HG03196 (cell line): ENCODE measurements around the gene B2M.
"Not testable (repeated sequence)": the region's sequence is repeated elsewhere in the genome, so short reads cannot be mapped to it uniquely, and the experiment has no call there.

Experiments used
- ATAC-seq: cut with Tn5 transposase; IDR thresholded peaks from one replicate; pipeline ENCODE4 v1.9.1; 2021; ENCODE audit not compliant: unreplicated experiment

Gene B2M

DNA sequence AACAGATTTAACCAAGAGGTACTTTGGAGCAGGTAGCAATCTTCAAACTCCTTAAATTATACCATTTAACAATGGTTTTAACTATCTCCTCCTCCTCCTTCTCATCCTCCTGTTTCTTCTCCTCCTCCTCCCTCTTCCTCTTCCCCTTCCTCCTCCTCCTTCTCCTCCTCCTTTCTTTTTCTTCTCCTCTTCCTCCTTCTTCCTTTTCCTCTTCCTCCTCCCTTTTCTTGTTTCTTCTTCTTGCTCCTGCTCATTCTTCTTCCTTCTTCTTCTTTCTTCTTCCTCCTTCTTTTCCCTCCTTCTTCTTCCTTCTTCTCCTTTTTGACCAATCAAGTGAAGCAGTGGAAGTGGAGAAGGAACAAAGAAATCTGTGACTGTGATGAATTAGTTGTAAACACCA, 14.3 kb upstream of the B2M start:
- no peak for ATAC-seq

DNA sequence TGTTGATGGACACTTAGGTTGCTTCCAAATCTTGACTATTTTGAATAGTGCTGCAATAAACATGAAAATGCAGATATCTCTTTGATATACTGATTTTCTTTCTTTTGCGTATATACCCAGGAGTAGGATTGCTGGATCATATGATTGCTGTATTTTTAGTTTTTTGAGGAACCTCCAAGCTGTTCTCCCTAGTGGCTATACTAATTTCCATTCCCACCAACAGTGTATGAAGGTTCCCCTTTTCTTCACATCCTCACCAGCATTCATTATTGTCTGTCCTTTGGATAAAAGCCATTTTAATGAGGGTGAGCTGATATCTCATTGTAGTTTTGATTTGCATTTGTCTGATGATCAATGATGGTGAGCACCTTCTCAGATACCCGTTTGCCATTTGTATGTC, 12.7 kb upstream of the B2M start:
- no peak for ATAC-seq

DNA sequence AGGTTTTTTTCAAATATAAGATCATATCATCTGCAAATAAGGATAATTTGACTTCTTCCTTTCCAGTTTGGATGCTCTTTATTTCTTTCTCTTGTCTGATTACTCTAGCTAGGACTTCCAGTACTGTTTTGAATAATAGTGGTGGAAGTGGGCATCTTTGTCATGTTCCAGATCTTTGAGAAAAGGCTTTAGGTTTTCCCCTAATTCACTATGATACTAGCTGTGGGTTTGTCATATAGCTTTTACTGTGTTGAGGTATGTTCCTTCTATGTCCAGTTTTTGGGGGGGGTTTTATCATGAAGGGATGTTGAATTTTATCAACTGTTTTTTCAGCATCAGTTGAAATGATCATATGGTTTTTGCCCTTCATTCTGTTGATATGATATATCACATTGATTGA, 10.6 kb upstream of the B2M start:
- ATAC-seq: not testable (repeated sequence)

DNA sequence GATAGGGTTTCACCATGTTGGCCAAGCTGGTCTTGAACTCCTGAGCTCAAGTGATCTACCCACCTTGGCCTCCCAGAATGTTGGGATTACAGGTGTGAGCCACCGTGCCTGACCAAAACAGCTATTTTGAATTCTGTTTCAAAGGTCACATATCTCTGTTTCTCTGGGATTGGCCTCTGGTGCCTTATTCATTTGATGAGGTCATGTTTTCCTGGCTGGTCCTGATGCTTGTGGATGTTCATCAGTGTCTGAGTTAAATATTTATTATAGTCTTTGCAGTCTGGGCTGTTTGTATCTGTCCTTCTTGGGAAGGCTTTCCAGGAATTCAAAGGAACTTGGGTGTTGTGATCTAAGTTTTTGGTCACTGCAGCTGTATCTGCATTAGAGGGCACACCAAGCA, 5.3 kb upstream of the B2M start:
- no peak for ATAC-seq

DNA sequence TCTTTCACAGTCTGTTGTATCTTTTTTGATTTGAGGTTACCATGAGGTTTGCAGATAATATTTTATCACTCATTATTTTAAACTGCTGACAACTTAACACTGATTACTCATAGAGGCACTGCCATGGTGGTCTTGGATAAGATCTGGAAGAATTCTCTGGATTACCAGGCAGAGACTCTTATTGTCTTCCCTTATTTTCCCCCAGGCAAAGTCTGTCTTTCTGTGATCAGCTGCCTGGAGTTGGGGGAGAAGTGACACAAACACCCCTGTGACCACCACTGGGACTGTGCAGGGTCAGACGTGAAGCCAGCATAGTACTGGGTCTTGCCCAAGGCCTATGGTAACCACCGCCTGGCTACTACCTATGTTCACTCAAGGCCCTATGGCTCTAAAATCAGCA, 4.9 kb upstream of the B2M start:
- ATAC-seq: no peak

DNA sequence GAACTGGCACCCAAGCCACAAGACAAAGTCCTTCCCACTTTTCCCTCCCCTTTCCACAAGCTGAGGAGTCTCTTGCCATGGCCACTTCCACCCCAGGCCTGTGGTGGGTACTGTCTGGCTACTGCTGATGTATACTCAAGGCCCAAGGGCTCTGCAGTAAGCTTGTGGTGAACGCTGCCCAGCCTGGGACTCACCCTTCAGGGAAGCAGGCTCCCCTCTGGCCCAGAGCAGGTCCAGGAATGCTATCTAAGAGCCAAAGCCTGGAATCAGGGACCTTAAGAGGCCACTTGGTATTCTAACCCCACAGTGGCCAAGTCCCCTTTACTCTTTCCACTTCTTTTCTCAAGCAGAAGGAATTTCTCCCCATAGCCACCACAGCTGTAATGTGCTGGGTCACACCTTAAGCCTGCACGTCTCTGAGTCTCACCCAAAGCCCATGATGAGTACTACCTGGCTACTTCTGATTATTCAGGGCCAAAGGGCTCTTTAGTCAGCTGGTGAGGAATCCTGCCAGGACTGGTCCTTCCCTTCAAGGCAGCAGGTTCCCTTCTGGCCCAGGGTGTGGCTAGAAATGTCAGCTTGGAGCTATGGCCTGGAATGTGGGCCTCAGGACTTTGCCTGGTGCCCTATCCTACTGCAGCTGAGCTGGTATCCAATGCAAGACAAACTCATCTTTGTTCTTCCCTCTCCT, 4.2 kb upstream of the B2M start:
- no peak for ATAC-seq

DNA sequence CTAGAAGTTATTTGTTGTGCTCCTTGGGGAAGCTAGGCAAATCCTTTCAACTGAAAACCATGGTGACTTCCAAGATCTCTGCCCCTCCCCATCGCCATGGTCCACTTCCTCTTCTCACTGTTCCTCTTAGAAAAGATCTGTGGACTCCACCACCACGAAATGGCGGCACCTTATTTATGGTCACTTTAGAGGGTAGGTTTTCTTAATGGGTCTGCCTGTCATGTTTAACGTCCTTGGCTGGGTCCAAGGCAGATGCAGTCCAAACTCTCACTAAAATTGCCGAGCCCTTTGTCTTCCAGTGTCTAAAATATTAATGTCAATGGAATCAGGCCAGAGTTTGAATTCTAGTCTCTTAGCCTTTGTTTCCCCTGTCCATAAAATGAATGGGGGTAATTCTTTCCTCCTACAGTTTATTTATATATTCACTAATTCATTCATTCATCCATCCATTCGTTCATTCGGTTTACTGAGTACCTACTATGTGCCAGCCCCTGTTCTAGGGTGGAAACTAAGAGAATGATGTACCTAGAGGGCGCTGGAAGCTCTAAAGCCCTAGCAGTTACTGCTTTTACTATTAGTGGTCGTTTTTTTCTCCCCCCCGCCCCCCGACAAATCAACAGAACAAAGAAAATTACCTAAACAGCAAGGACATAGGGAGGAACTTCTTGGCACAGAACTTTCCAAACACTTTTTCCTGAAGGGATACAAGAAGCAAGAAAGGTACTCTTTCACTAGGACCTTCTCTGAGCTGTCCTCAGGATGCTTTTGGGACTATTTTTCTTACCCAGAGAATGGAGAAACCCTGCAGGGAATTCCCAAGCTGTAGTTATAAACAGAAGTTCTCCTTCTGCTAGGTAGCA, 851 bp upstream of the B2M start:
- ATAC-seq: no peak

DNA sequence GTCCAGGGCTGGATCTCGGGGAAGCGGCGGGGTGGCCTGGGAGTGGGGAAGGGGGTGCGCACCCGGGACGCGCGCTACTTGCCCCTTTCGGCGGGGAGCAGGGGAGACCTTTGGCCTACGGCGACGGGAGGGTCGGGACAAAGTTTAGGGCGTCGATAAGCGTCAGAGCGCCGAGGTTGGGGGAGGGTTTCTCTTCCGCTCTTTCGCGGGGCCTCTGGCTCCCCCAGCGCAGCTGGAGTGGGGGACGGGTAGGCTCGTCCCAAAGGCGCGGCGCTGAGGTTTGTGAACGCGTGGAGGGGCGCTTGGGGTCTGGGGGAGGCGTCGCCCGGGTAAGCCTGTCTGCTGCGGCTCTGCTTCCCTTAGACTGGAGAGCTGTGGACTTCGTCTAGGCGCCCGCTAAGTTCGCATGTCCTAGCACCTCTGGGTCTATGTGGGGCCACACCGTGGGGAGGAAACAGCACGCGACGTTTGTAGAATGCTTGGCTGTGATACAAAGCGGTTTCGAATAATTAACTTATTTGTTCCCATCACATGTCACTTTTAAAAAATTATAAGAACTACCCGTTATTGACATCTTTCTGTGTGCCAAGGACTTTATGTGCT, 527 bp downstream of the B2M start:
- ATAC-seq: no peak

DNA sequence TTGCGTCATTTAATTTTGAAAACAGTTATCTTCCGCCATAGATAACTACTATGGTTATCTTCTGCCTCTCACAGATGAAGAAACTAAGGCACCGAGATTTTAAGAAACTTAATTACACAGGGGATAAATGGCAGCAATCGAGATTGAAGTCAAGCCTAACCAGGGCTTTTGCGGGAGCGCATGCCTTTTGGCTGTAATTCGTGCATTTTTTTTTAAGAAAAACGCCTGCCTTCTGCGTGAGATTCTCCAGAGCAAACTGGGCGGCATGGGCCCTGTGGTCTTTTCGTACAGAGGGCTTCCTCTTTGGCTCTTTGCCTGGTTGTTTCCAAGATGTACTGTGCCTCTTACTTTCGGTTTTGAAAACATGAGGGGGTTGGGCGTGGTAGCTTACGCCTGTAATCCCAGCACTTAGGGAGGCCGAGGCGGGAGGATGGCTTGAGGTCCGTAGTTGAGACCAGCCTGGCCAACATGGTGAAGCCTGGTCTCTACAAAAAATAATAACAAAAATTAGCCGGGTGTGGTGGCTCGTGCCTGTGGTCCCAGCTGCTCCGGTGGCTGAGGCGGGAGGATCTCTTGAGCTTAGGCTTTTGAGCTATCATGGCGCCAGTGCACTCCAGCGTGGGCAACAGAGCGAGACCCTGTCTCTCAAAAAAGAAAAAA, 1.2 kb downstream of the B2M start:
- ATAC-seq: no peak

DNA sequence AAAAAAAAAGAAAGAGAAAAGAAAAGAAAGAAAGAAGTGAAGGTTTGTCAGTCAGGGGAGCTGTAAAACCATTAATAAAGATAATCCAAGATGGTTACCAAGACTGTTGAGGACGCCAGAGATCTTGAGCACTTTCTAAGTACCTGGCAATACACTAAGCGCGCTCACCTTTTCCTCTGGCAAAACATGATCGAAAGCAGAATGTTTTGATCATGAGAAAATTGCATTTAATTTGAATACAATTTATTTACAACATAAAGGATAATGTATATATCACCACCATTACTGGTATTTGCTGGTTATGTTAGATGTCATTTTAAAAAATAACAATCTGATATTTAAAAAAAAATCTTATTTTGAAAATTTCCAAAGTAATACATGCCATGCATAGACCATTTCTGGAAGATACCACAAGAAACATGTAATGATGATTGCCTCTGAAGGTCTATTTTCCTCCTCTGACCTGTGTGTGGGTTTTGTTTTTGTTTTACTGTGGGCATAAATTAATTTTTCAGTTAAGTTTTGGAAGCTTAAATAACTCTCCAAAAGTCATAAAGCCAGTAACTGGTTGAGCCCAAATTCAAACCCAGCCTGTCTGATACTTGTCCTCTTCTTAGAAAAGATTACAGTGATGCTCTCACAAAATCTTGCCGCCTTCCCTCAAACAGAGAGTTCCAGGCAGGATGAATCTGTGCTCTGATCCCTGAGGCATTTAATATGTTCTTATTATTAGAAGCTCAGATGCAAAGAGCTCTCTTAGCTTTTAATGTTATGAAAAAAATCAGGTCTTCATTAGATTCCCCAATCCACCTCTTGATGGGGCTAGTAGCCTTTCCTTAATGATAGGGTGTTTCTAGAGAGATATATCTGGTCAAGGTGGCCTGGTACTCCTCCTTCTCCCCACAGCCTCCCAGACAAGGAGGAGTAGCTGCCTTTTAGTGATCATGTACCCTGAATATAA, 2.0 kb downstream of the B2M start:
- no peak for ATAC-seq

DNA sequence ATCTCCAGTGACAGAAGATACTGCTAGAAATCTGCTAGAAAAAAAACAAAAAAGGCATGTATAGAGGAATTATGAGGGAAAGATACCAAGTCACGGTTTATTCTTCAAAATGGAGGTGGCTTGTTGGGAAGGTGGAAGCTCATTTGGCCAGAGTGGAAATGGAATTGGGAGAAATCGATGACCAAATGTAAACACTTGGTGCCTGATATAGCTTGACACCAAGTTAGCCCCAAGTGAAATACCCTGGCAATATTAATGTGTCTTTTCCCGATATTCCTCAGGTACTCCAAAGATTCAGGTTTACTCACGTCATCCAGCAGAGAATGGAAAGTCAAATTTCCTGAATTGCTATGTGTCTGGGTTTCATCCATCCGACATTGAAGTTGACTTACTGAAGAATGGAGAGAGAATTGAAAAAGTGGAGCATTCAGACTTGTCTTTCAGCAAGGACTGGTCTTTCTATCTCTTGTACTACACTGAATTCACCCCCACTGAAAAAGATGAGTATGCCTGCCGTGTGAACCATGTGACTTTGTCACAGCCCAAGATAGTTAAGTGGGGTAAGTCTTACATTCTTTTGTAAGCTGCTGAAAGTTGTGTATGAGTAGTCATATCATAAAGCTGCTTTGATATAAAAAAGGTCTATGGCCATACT, 4.0 kb downstream of the B2M start:
- no peak for ATAC-seq

DNA sequence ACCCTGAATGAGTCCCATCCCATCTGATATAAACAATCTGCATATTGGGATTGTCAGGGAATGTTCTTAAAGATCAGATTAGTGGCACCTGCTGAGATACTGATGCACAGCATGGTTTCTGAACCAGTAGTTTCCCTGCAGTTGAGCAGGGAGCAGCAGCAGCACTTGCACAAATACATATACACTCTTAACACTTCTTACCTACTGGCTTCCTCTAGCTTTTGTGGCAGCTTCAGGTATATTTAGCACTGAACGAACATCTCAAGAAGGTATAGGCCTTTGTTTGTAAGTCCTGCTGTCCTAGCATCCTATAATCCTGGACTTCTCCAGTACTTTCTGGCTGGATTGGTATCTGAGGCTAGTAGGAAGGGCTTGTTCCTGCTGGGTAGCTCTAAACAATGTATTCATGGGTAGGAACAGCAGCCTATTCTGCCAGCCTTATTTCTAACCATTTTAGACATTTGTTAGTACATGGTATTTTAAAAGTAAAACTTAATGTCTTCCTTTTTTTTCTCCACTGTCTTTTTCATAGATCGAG, 4.5 kb downstream of the B2M start:
- no peak for ATAC-seq

DNA sequence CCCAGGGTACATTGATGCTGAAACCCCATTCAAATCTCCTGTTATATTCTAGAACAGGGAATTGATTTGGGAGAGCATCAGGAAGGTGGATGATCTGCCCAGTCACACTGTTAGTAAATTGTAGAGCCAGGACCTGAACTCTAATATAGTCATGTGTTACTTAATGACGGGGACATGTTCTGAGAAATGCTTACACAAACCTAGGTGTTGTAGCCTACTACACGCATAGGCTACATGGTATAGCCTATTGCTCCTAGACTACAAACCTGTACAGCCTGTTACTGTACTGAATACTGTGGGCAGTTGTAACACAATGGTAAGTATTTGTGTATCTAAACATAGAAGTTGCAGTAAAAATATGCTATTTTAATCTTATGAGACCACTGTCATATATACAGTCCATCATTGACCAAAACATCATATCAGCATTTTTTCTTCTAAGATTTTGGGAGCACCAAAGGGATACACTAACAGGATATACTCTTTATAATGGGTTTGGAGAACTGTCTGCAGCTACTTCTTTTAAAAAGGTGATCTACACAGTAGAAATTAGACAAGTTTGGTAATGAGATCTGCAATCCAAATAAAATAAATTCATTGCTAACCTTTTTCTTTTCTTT, 5.8 kb downstream of the B2M start:
- no peak for ATAC-seq

DNA sequence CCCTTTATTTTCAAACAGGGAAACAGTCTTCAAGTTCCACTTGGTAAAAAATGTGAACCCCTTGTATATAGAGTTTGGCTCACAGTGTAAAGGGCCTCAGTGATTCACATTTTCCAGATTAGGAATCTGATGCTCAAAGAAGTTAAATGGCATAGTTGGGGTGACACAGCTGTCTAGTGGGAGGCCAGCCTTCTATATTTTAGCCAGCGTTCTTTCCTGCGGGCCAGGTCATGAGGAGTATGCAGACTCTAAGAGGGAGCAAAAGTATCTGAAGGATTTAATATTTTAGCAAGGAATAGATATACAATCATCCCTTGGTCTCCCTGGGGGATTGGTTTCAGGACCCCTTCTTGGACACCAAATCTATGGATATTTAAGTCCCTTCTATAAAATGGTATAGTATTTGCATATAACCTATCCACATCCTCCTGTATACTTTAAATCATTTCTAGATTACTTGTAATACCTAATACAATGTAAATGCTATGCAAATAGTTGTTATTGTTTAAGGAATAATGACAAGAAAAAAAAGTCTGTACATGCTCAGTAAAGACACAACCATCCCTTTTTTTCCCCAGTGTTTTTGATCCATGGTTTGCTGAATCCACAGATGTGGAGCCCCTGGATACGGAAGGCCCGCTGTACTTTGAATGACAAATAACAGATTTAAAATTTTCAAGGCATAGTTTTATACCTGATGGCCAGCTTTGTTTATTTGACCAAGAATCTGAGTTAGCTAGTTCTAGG, 7.0 kb downstream of the B2M start:
- no peak for ATAC-seq

DNA sequence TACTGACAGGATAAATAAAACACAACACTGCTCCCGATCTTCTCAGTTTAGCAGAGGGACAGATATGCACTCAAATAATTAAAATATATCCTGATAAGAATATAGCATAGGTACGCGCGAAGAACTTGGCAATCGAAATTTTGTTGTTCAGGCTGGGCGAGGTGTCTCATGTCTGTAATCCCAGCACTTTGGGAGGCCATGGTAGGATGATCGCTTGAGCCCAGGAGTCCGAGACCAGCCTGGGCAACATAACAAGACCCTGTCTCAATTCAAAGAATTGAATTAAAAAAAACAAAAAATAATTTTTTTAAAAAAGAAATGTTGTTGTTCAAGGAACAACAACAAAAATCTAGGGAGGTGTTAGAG, 7.6 kb downstream of the B2M start:
- ATAC-seq: no peak

DNA sequence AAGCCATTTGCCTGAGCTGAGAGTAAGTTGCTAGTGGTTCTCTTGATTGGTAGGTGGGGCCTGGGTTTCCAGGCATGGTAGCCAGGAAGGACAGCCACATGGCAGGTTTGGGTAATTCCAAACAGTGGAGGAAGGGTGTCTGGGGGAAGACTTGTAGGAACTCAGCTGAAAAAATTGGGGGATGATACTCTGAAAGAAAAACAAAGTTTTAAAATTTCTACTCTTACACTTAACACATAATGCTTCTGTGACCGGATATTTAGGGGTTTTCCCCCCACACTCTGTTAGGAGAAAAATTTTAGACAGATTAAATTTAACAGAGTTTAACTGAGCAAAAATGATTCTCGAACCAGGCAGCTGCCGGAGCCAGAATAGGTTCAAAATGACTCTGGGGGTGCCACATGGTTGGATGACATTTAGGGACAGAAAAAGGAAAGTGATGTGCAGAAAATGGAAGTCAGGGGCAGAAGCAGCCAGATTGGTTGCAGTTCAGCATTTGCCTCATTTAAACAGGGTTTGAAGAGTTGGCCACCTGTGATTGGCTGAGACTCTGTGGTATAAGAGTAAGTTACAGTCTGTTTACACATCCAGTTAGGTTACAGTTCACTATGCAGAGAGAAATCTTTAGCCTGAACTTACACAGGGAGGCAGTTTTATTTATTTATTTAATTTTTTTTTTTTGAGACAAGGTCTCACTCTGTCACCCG, 8.1 kb downstream of the B2M start:
- ATAC-seq: peak; percentile 37

DNA sequence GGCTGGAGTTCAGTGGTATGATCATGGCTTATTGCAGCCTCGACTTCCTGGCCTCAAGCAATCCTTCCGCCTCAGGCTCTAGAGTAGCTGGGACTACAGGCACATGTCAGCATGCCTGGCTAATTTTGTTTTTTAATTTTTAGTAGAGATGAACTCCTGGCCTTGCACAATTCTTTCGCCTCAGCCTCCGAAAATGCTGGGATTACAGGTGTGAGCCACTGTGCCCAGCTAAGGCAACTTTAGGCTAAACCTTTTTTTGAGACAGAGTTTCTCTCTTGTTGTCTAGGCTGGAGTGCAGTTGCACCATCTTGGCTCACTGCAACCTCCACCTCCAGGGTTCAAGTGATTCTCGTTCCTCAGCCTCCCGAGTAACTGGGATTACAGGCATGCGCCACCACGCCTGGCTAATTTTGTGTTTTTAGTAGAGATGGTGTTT, 8.7 kb downstream of the B2M start:
- not testable (repeated sequence) for ATAC-seq
